GM18499 (cell line): ENCODE results near the gene STKLD1.
A peak's percentile ranks its signal among the peaks of the same experiment; 100 is the strongest.

Experiments
- ATAC-seq: cut with Tn5 transposase; IDR thresholded peaks from one replicate; pipeline ENCODE4 v1.9.1; 2021; ENCODE audit warnings: moderate number of reproducible peaks; ENCODE audit not compliant: insufficient read depth, unreplicated experiment

STKLD1 gene

DNA sequence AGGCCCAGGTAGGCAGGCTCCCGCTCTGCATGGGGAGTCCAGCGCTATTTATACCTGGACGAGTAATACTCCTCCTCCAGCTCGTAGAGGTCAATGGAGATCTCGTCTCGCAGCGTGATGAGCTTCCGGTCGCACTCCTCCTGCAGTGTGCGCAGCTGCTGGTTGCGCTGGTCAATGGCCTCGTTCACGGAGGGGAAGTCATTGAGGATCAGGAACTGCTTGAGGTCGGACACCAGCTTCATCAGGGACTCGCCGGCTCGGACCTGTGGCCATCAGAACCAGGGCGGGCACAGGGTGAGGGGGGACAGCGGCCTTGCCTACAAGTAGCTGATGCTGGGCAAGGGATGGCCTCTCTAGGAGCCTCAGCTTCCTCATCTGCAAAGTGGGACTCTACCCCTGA, 32.1 kb upstream of the STKLD1 start:
- ATAC-seq, result no peak

DNA sequence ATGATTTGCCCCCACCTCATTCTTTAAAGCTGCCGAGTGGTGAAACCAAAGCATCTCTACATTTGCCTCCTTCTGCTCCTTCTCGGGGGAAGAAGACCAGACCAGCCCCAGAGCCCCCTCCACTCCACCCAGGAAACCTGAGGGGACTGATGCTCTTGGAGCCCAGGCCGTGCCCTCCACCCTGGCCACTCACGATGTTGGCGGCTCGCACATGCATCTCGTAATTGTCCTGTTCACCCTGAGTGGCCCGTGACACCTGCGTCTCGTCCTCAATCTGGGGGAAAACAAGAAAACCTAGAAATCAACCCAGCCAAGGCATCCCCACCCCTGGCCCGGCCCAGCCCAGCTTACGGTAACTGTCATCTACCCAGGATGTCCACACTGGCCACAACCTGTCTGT, 31.2 kb upstream of the STKLD1 start:
- ATAC-seq, result no peak

DNA sequence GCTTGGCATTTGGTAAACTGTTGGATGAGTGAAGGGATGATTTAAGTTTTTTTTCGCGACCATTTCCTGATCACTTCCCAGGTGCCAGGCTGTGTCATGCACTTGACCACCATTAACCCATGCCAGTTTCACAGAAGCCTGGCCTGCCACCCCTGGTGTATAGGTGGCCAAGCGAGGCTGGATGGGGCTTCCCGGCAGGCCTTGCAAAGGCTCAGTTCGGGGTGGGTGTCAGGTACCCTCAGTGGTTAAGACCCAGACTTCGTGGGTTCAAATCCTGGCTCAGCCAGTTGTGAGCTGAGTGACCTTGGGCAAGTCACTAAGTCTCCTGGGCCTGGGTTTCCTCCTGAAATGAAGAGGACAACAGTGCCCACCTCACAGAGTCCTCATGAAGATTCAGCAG, 30.6 kb upstream of the STKLD1 start:
- no peak for ATAC-seq

DNA sequence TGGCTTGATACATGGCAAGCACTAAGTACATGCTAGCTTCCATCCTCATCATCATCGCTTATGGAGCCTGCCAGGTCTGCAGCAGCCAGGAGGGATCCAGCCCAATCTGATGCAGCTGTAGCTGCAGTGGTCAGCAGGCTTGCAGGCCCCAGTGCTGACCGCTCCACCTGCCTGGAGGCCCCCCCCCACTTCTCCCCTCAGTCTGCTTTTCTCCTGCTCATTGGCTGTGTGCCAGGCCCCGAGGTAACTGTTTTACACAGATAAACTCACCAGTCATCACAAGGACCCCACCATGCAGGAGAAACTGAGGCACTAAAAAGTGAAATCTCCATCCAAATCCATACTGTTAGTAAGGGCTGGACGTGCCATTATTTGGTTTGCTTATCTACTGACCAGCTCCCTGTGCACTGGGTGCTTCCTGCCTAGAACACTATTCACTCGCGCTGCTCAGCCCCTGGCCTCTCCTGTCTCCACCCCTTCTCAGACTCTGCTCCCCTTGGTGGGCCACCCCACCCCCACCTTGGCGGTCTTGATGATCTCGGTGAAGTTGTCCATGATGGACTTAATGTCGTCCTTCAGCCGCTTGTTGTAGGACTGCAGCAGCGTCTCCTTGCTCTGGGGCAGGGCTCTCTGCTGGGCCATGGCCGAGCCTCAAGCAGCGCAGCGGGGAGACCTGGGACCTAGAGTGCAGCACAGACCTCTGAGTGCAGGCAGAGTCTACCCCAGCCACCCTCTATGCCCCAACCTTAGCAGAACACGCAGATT, 30.0 kb upstream of the STKLD1 start:
- ATAC-seq, result no peak

DNA sequence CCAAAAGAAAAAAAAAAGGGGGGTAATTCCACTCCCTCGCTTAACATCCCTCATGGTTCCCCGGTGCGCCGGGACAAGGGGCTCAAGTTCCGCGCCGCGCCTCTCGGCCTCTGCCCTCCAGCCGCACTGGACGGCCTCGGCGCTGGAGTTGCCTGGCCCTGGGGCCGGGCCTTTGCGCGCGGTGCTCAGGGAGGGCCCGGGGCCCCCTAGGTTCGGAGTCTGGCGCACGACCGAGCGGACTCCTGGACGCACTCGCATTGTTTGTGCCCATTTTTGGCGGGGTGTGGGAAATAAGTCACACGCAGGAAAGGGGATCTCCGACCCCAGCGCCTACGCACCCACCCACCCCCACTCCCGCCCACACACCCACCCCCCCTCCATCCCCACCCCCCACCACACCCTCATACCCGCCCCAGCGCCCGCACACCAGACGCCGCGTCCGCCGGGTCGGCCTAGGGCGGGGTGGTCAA, 28.6 kb upstream of the STKLD1 start:
- no peak for ATAC-seq

- ATAC-seq, result peak; percentile 66
These were observed 28.0 kb upstream of the STKLD1 start, which contains the start of the genes MED22 and RPL7A for GRCh38 chr9:133347985-133348717. Gene MED22 (minus strand): TSS chr9:133348131. CDS start chr9:133346662, 1,469 bp downstream. Gene RPL7A (plus strand): TSS chr9:133348218. CDS start chr9:133348244, 26 bp downstream.

DNA sequence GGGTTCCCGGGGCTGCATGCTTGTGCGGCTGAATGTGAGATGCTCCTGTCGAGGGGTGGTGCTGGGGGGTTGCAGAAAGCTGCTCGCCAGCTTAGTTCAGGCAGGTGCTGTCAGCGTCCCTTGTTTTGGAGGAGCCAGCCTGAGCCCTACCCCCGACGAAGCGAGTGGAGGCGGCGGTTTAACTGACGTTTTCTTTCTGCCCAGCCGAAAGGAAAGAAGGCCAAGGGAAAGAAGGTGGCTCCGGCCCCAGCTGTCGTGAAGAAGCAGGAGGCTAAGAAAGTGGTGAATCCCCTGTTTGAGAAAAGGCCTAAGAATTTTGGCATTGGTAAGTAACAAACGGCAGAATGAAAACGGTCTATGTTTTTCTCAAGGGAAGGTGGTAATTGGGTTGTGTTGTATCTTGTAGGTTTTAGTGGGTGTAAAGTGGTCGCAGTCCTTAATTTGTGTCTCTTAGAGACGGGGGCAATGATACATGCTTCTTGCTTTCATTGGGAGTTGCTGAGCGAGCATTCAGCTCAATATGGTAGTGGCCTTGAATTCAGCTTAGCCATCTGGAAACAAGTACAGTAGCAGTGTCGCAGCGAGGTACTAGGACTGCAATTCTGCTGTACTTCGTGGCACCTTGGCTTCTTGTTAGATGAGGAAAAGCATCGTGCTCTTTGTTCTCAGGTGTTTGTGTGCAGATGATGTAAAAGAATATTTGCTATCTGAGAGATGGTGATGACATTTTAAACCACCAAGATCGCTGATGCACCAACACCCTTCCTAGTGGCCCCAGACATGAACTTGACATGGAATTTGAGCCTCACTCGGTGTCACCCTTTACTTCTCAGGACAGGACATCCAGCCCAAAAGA, 27.2 kb upstream of the STKLD1 start:
- ATAC-seq, result no peak

DNA sequence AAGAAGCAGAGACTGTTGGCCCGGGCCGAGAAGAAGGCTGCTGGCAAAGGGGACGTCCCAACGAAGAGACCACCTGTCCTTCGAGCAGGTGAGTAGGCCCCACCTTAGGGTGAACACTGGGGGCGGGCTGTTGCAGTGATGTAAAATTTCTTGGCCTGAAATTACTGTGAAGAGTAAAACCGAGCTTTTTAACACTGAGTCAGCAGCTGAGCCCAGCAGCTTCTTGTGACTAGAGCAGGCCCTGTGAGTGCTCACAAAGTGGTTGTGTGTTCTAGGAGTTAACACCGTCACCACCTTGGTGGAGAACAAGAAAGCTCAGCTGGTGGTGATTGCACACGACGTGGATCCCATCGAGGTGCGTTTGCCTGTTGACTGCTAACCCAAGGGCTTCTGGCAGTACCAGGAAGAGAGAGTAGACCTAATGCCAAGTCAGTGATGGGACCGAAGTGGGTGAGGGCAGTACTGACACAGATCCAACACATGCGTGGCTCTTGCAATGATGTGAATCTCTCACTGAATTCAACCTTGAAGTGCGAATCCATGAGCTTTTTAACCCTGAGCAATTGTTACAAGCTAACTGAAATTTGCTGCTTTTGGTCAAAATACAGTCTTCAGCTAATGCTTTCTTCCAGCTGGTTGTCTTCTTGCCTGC, 26.1 kb upstream of the STKLD1 start:
- no peak for ATAC-seq

GRCh38 chr9:133351526-133351907, 24.6 kb upstream of the STKLD1 start:
- no peak for ATAC-seq

GRCh38 chr9:133351908-133352634, 24.1 kb upstream of the STKLD1 start:
- no peak for ATAC-seq

- ATAC-seq, result no peak
These were observed 23.4 kb upstream of the STKLD1 start for GRCh38 chr9:133352635-133353340.

DNA sequence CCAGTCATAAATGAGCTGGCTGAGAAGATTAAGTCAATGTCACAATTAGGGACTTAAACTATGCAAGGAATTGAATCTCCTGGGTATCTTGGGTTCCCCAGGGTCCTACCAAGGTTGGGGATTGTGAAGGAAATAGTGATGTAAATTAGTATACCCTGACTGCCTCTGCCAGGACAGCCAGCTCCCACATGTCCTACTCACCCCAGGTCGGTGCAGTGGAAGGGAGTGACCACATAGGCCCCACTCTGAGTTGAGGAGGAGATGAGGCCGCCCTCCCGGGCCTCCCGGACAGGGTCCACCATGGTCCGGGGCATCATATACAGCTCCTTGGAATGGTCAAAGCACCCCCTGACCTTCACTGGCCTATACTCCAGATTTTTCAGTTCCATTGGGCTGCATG, 22.6 kb upstream of the STKLD1 start:
- ATAC-seq, result no peak

DNA sequence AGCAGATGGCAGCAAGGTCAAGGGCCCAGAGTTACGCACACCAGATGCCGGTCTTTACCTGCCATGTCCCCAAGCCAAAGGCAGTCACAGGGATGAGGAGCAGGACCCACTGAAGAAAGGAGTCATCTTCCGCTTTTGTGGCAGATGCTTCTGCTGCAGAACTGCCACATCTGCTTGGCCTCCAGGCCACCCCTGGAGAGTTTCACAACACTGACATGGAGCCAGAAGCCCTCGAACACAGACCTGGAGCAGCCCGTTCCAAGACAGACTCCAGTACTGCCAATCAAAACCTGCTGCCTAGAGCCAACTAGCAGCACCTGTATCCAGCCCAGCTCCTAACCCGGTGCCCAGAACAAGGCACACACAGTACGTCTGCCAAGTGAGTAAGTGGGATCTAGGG, 21.4 kb upstream of the STKLD1 start:
- no peak for ATAC-seq

GRCh38 chr9:133355881-133356357, 20.2 kb upstream of the STKLD1 start:
- no peak for ATAC-seq

DNA sequence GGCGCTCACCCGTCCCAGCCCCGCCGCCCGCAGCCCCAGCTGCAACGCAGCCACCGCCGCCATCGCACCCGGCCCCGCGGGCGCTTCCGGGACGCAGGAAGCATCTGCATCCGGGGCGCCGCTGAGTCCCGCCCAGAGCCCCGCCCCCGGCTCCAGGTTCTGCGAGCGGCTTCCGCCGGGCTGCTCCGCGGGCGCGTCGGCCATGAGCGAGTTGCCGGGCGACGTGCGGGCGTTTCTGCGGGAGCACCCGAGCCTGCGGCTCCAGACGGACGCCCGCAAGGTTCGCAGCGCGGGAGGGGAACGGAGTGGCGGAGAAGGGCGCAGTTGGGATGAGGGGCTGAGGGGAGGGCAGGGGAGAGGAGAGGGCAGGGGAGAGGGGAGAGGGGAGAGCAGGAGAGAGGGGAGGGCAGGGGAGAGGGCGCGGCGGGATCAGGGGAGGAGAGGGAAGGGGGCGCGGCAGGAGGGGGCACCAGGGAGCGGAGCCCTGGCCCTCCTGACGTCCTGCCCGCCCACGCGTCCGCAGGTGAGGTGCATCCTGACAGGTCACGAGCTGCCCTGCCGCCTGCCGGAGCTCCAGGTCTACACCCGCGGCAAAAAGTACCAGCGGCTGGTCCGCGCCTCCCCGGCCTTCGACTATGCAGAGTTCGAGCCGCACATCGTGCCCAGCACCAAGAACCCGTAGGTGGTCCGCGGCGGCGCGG, 19.6 kb upstream of the STKLD1 start, which contains the start of the genes SURF1 and SURF2:
Gene SURF1, minus strand, starts transcription at position 97 of the 701 bp plus-strand sequence. Its CDS starts 34 bp downstream, at position 63.
Gene SURF2, plus strand, starts transcription at position 160 of the 701 bp plus-strand sequence. Its CDS starts 43 bp downstream, at position 203.
- no peak for ATAC-seq

- ATAC-seq, result no peak
These were observed 18.5 kb upstream of the STKLD1 start for GRCh38 chr9:133357656-133358055.

DNA sequence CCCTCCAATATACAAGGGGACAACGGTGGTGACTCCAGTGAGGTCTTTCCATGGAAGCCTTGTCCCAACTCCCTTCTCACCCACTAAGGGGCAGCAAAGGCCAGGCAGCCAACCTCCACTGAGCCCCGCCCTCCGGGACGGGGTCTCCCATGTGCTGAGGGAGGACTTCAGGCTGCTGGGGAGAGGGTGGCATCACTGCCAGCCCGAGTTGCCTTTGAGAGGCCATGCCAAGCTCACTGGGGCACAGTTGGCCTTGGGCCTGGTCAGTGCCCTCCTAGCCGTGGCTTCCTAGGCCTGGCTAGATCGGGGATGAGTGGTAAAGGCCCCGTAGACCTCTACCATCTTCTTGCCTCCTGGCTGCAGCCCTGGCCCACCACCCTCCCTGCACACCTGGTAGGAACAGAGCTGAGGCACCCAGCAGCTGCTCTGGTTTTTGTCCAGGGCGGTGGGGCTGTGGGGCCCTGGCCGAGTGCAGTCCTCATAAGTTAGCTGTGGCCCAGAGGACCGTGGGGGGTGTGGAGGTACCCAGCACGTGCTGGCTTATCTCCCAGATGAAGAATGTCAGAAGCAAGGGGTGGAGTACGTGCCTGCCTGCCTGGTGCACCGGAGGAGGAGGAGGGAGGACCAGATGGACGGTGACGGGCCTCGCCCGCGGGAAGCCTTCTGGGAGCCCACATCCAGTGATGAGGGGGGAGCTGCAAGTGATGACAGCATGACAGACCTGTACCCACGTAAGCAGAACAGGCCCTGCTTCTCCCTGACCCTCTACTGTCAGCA, 16.6 kb upstream of the STKLD1 start:
- no peak for ATAC-seq
